ENCODE results near the gene TSPAN9. TPM values are rescaled to one million over a fixed set of nuclear protein-coding genes. Genes with fewer than 3 reads are reported as not detected.
"Not testable (repeated sequence)": the region's sequence is repeated elsewhere in the genome, so short reads cannot be mapped to it uniquely, and the experiment has no call there.

TSPAN9 gene
- total and polyA plus RNA-seq, 4 donors, result 17.4 to 62.9 (median 34.2) TPM

GRCh38 chr12:3065846-3066245 lies 11.3 kb upstream of the TSPAN9 start:
- not testable (repeated sequence) for H3K9ac ChIP-seq (ENCODE audit: low read depth in 1 of 2, low read length in 2 of 2); H3K4me1 ChIP-seq (ENCODE audit: control insufficient read depth in 4 of 4, insufficient read depth in 4 of 4, low read length in 3 of 4); H3K36me3 ChIP-seq (ENCODE audit: control insufficient read depth in 4 of 4, insufficient read depth in 3 of 4, low read depth in 1 of 4, low read length in 3 of 4); H3K4me3 ChIP-seq (ENCODE audit: low read depth in 1 of 3, low read length in 3 of 3); H3K27me3 ChIP-seq (ENCODE audit: control insufficient read depth in 4 of 4, insufficient read depth in 4 of 4, low read length in 3 of 4); H3K9me3 ChIP-seq (ENCODE audit: control insufficient read depth in 4 of 4, low read length in 3 of 4); DNase-seq (ENCODE audit: low spot score); H3K27ac ChIP-seq (ENCODE audit: low read depth in 1 of 2, low read length in 2 of 2)
- WGBS, result 92% methylated on average over 3 of the region's 3 CpGs

GRCh38 chr12:3069714-3070113 lies 7.5 kb upstream of the TSPAN9 start:
- Histone ChIP-seq H3K27ac (ENCODE audit: low read depth in 1 of 2, low read length in 2 of 2) (no peak overlapping the region), H3K4me1 (ENCODE audit: control insufficient read depth in 4 of 4, insufficient read depth in 4 of 4, low read length in 3 of 4) (peaks cover 0 to 6% (median 0%) of the 10 kb centered on the region in 4 donors), H3K4me3 (ENCODE audit: low read depth in 1 of 3, low read length in 3 of 3) (no peak overlapping the region), H3K27me3 (ENCODE audit: control insufficient read depth in 4 of 4, insufficient read depth in 4 of 4, low read length in 3 of 4) (no peaks in the 10 kb centered on the region), H3K36me3 (ENCODE audit: control insufficient read depth in 4 of 4, insufficient read depth in 3 of 4, low read depth in 1 of 4, low read length in 3 of 4) (no peaks in the 10 kb centered on the region), H3K9ac (ENCODE audit: low read depth in 1 of 2, low read length in 2 of 2) (no peak overlapping the region), H3K9me3 (ENCODE audit: control insufficient read depth in 4 of 4, low read length in 3 of 4) (no peaks in the 10 kb centered on the region)
- 94% methylated on average over 4 of the region's 4 CpGs for WGBS
- TF ChIP-seq ATF3 (IDR thresholded peaks at IDR 0.05) (no peak), YY1 (IDR thresholded peaks at IDR 0.05) (no peak), EGR1 (IDR thresholded peaks at IDR 0.05; ENCODE audit: low read depth in 2 of 2) (no peak), MAX (IDR thresholded peaks at IDR 0.05) (no peak), RXRA (IDR thresholded peaks at IDR 0.05) (no peak), GABPA (IDR thresholded peaks at IDR 0.05 in 1 of 2, conservative IDR thresholded peaks at IDR 0.05 in 1 of 2) (no peak), HNF4A (conservative IDR thresholded peaks at IDR 0.05) (no peak)
- DNase-seq (ENCODE audit: low spot score), result no peak

- 98% methylated on average over 8 of the region's 8 CpGs for WGBS
- DNase-seq (ENCODE audit: low spot score), result no peak
- no peak overlapping the region for H3K27ac ChIP-seq (ENCODE audit: low read depth in 1 of 2, low read length in 2 of 2)
These were observed 6.1 kb upstream of the TSPAN9 start for GRCh38 chr12:3071107-3071506.

More at GRCh38 chr12:3071107-3071506, 6.1 kb upstream of the TSPAN9 start:
- Histone ChIP-seq H3K9ac (ENCODE audit: low read depth in 1 of 2, low read length in 2 of 2) (no peak overlapping the region), H3K27me3 (ENCODE audit: control insufficient read depth in 4 of 4, insufficient read depth in 4 of 4, low read length in 3 of 4) (no peaks in the 10 kb centered on the region), H3K4me1 (ENCODE audit: control insufficient read depth in 4 of 4, insufficient read depth in 4 of 4, low read length in 3 of 4) (peaks cover 0 to 7% (median under 1%) of the 10 kb centered on the region in 4 donors), H3K4me3 (ENCODE audit: low read depth in 1 of 3, low read length in 3 of 3) (no peak overlapping the region), H3K9me3 (ENCODE audit: control insufficient read depth in 4 of 4, low read length in 3 of 4) (no peaks in the 10 kb centered on the region), H3K36me3 (ENCODE audit: control insufficient read depth in 4 of 4, insufficient read depth in 3 of 4, low read depth in 1 of 4, low read length in 3 of 4) (no peaks in the 10 kb centered on the region)
- TF ChIP-seq HNF4A (conservative IDR thresholded peaks at IDR 0.05) (no peak), RXRA (IDR thresholded peaks at IDR 0.05) (no peak), ATF3 (IDR thresholded peaks at IDR 0.05) (no peak), JUND (IDR thresholded peaks at IDR 0.05) (no peak), REST (IDR thresholded peaks at IDR 0.05) (no peak), CTCF (IDR thresholded peaks at IDR 0.05; ENCODE audit: low read depth, low read length, missing input control) (no peak), GABPA (IDR thresholded peaks at IDR 0.05 in 1 of 2, conservative IDR thresholded peaks at IDR 0.05 in 1 of 2) (no peak), RAD21 (IDR thresholded peaks at IDR 0.05) (no peak), TAF1 (conservative IDR thresholded peaks at IDR 0.05) (no peak), ZBTB33 (IDR thresholded peaks at IDR 0.05) (no peak), EGR1 (IDR thresholded peaks at IDR 0.05; ENCODE audit: low read depth in 2 of 2) (no peak), FOXA2 (IDR thresholded peaks at IDR 0.05) (no peak), FOXA1 (IDR thresholded peaks at IDR 0.05) (no peak), HNF4G (IDR thresholded peaks at IDR 0.05) (no peak), YY1 (IDR thresholded peaks at IDR 0.05) (no peak), SP1 (IDR thresholded peaks at IDR 0.05) (no peak), NR2F2 (IDR thresholded peaks at IDR 0.05) (no peak), MAX (IDR thresholded peaks at IDR 0.05) (no peak)

Data from liver (tissue), 9 donors.